OCI-LY1 (cell line): ENCODE data around the gene MTHFD1.

ENCODE experiments used
- CTCF ChIP-seq: fragments of 200-600 bp; sonication (generic), shearing (Covaris generic); IDR thresholded peaks from 2 replicates; pipeline ENCODE4 v1.5.1; 2017; ENCODE audit warnings: mild to moderate bottlenecking, antibody characterized with exemption, low read length, moderate library complexity, mixed read lengths
- EZH2 ChIP-seq: fragments of 200-600 bp; sonication (generic), shearing (Covaris generic); IDR thresholded peaks from 2 replicates; pipeline ENCODE4 v1.8.0; 2017; ENCODE audit warnings: borderline replicate concordance, mixed run types, mild to moderate bottlenecking, antibody characterized with exemption, low read length, moderate library complexity, mixed read lengths

- TF ChIP-seq EZH2 (no peak), CTCF (no peak)
Measured at GRCh38 chr14:64423987-64424386, 35.8 kb downstream of the MTHFD1 start.
